GM23338 (cell line): Measurements from ENCODE around the gene CDC6. TPM values are rescaled to one million over a fixed set of nuclear protein-coding genes. Genes with fewer than 3 reads are reported as not detected.
"Not testable (repeated sequence)": the region's sequence is repeated elsewhere in the genome, so short reads cannot be mapped to it uniquely, and the experiment has no call there.

ENCODE experiments used
- ATAC-seq: fragments of 200-7000 bp; cut with Tn5 transposase; 3 replicates; pipeline ENCODE4 v1.9.1; 2020
- DNase-seq: peaks from one replicate; pipeline ENCODE4 v3.0.0-alpha.2; 2015; ENCODE audit warnings: low spot score
- H2AFZ ChIP-seq: fragments of 200-600 bp; sonication (generic); 2 replicates; pipeline ENCODE4 v1.8.0; 2016; ENCODE audit warnings: antibody characterized with exemption, mild to moderate bottlenecking, moderate library complexity
- H3F3A ChIP-seq: fragments of 200-600 bp; sonication (generic); replicated peaks from 2 replicates; pipeline ENCODE4 v1.8.0; 2017; ENCODE audit warnings: antibody characterized with exemption, mixed run types, low read depth
- H3K27ac ChIP-seq: fragments of 200-600 bp; sonication (generic); 2 replicates; pipeline ENCODE4 v1.6.1; 2016; ENCODE audit warnings: low read depth
- H3K27me3 ChIP-seq: fragments of 200-600 bp; sonication (generic); 2 replicates; pipeline ENCODE4 v1.8.0; 2016; ENCODE audit warnings: mild to moderate bottlenecking, mixed run types, moderate library complexity; ENCODE audit not compliant: insufficient read depth
- H3K36me3 ChIP-seq: fragments of 200-600 bp; sonication (generic); 2 replicates; pipeline ENCODE4 v1.8.0; 2016; ENCODE audit warnings: mild to moderate bottlenecking; ENCODE audit not compliant: insufficient read depth
- H3K4me1 ChIP-seq: fragments of 200-600 bp; sonication (generic); 2 replicates; pipeline ENCODE4 v1.8.0; 2016; ENCODE audit warnings: mild to moderate bottlenecking, moderate library complexity; ENCODE audit not compliant: insufficient read depth
- H3K4me2 ChIP-seq: fragments of 200-600 bp; sonication (generic); 2 replicates; pipeline ENCODE4 v1.7.1; 2017; ENCODE audit warnings: mixed run types
- H3K4me3 ChIP-seq: fragments of 200-600 bp; sonication (generic); 2 replicates; pipeline ENCODE4 v1.6.1; 2016; ENCODE audit warnings: mixed run types
- H3K79me2 ChIP-seq: fragments of 200-600 bp; sonication (generic); replicated peaks from 2 replicates; pipeline ENCODE4 v1.8.0; 2017; ENCODE audit warnings: mild to moderate bottlenecking; ENCODE audit not compliant: insufficient read depth
- H3K9me2 ChIP-seq: fragments of 200-600 bp; sonication (generic); 2 replicates; pipeline ENCODE4 v1.8.0; 2017; ENCODE audit not compliant: insufficient read depth
- H4K20me1 ChIP-seq: fragments of 200-600 bp; sonication (generic); replicated peaks from 2 replicates; pipeline ENCODE4 v1.8.0; 2017; ENCODE audit warnings: mild to moderate bottlenecking; ENCODE audit not compliant: insufficient read depth
- H3K27ac Mint-ChIP-seq: 2 replicates; pipeline ENCODE4 v1.8.0; 2020; ENCODE audit warnings: inconsistent platforms, mild to moderate bottlenecking, moderate library complexity, mixed read lengths
- H3K27me3 Mint-ChIP-seq: 3 replicates; pipeline ENCODE4 v1.8.0; 2022; ENCODE audit warnings: low read depth, mild to moderate bottlenecking, moderate library complexity, mixed read lengths, inconsistent platforms; ENCODE audit not compliant: insufficient read depth, poor library complexity
- H3K36me3 Mint-ChIP-seq: 3 replicates; pipeline ENCODE4 v1.8.0; 2021; ENCODE audit warnings: low read depth, mild to moderate bottlenecking, inconsistent platforms, moderate library complexity, mixed read lengths
- H3K4me1 Mint-ChIP-seq: 3 replicates; pipeline ENCODE4 v1.8.0; 2020; ENCODE audit warnings: mild to moderate bottlenecking, inconsistent platforms, mixed read lengths
- H3K4me3 Mint-ChIP-seq: 3 replicates; pipeline ENCODE4 v1.8.0; 2021; ENCODE audit warnings: moderate library complexity, mild to moderate bottlenecking, inconsistent platforms, mixed read lengths
- H3K9me3 Mint-ChIP-seq: 3 replicates; pipeline ENCODE4 v1.8.0; 2020; ENCODE audit warnings: moderate library complexity, mild to moderate bottlenecking, inconsistent platforms, mixed read lengths
- EZH2 ChIP-seq: fragments of 200-600 bp; sonication (generic); IDR thresholded peaks from one replicate; pipeline ENCODE4 v1.8.0; 2017; ENCODE audit warnings: antibody characterized with exemption, mild to moderate bottlenecking, low read depth; ENCODE audit not compliant: unreplicated experiment
- EZH2phosphoT487 ChIP-seq: fragments of 200-600 bp; sonication (generic); IDR thresholded peaks from one replicate; pipeline ENCODE4 v1.8.1; 2018; ENCODE audit warnings: antibody characterized with exemption; ENCODE audit not compliant: unreplicated experiment
- STAT1 ChIP-seq: IDR thresholded peaks from one replicate; pipeline ENCODE4 v1.6.1; 2016; ENCODE audit warnings: antibody characterized with exemption; ENCODE audit not compliant: unreplicated experiment
- polyA plus RNA-seq: library from polyadenylated mRNA; unstranded; fragments of >200 nt; fragmentation: Nextera tagmentation; extraction: Ambion mirVana; gene quantifications from 2 replicates; pipeline ENCODE4 v1.2.1, GENCODE V29; 2016
- total RNA-seq: library from RNA; depleted of rRNA; stranded (reverse); fragments of >200 nt; shearing (Covaris generic); gene quantifications from 2 replicates; pipeline ENCODE4 v1.2.3, GENCODE V29; 2014
- TF ChIP-seq, protein P1 (sequence below): IDR thresholded peaks from one replicate; pipeline ENCODE4 v1.6.1; 2018; ENCODE audit warnings: antibody characterized with exemption; ENCODE audit not compliant: unreplicated experiment
- TF ChIP-seq, protein P2 (sequence below), 2 experiments: fragments of 200-600 bp in 1 of 2; sonication (generic) in 1 of 2; conservative IDR thresholded peaks; 2 replicates each; pipeline versions ENCODE4 v1.5.1 to v1.6.1; 2016 to 2017; ENCODE audit warnings: antibody characterized with exemption in 2 of 2, low read depth in 2 of 2, mild to moderate bottlenecking in 2 of 2, moderate library complexity in 1 of 2

Gene CDC6
- total and polyA plus RNA-seq, 2 experiments from 2014 or later: 46.2 to 79.9 TPM

DNA sequence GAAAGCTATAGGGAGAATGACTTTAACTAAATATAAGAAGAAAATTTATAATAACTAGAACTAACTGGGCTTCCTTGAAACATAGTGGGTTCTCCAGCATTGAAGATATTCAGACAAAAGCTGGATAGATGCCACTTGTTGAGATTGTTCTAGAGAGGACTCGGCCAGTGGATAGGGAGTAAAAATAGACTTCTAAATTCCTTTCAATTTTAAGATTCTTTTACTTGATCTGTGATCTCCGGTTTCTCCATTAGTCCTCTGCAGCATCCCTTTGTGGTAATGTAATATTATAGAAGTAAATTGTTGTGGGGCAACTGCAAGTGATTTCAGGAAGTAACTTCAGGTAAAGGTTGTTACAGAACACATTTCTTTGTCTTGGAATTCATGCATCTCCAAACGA, 11.0 kb downstream of the CDC6 start:
- no peak for DNase-seq
- H3K9me3 Mint-ChIP-seq: no peaks in the 10 kb centered on the region
- ATAC-seq: no peak
- Histone ChIP-seq H2AFZ (no peak overlapping the region), H3K27me3 (no peaks in the 10 kb centered on the region), H4K20me1 (peaks cover 43% of the 10 kb centered on the region), H3K79me2 (peaks cover 11% of the 10 kb centered on the region), H3K27ac (0 out of 2 replicates have a peak overlapping the region, but pooled peaks have one; percentile 48), H3K4me3 (no peak overlapping the region), H3K4me1 (peaks cover 24% of the 10 kb centered on the region), H3K9me2 (no peaks in the 10 kb centered on the region), H3K4me2 (no peak overlapping the region), H3K36me3 (peaks cover 68% of the 10 kb centered on the region), H3F3A (peaks cover 29% of the 10 kb centered on the region)
- peaks cover 98% of the 10 kb centered on the region for H3K36me3 Mint-ChIP-seq
- TF ChIP-seq, protein P1, sequence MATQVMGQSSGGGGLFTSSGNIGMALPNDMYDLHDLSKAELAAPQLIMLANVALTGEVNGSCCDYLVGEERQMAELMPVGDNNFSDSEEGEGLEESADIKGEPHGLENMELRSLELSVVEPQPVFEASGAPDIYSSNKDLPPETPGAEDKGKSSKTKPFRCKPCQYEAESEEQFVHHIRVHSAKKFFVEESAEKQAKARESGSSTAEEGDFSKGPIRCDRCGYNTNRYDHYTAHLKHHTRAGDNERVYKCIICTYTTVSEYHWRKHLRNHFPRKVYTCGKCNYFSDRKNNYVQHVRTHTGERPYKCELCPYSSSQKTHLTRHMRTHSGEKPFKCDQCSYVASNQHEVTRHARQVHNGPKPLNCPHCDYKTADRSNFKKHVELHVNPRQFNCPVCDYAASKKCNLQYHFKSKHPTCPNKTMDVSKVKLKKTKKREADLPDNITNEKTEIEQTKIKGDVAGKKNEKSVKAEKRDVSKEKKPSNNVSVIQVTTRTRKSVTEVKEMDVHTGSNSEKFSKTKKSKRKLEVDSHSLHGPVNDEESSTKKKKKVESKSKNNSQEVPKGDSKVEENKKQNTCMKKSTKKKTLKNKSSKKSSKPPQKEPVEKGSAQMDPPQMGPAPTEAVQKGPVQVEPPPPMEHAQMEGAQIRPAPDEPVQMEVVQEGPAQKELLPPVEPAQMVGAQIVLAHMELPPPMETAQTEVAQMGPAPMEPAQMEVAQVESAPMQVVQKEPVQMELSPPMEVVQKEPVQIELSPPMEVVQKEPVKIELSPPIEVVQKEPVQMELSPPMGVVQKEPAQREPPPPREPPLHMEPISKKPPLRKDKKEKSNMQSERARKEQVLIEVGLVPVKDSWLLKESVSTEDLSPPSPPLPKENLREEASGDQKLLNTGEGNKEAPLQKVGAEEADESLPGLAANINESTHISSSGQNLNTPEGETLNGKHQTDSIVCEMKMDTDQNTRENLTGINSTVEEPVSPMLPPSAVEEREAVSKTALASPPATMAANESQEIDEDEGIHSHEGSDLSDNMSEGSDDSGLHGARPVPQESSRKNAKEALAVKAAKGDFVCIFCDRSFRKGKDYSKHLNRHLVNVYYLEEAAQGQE: no peak
- TF ChIP-seq, protein P2, sequence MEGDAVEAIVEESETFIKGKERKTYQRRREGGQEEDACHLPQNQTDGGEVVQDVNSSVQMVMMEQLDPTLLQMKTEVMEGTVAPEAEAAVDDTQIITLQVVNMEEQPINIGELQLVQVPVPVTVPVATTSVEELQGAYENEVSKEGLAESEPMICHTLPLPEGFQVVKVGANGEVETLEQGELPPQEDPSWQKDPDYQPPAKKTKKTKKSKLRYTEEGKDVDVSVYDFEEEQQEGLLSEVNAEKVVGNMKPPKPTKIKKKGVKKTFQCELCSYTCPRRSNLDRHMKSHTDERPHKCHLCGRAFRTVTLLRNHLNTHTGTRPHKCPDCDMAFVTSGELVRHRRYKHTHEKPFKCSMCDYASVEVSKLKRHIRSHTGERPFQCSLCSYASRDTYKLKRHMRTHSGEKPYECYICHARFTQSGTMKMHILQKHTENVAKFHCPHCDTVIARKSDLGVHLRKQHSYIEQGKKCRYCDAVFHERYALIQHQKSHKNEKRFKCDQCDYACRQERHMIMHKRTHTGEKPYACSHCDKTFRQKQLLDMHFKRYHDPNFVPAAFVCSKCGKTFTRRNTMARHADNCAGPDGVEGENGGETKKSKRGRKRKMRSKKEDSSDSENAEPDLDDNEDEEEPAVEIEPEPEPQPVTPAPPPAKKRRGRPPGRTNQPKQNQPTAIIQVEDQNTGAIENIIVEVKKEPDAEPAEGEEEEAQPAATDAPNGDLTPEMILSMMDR (conservative IDR thresholded peaks at IDR 0.05; ENCODE audit: low read depth in 2 of 2): no peak
- TF ChIP-seq EZH2phosphoT487: no peak
- TF ChIP-seq STAT1: no peak
- no peak for TF ChIP-seq EZH2
- peaks cover 40% of the 10 kb centered on the region for H3K4me1 Mint-ChIP-seq
- H3K27ac Mint-ChIP-seq: no peak overlapping the region; the same call in 1 of the 2 replicates
- peaks cover 10% of the 10 kb centered on the region for H3K27me3 Mint-ChIP-seq
- no peak overlapping the region; the same call in 2 of the 3 replicates for H3K4me3 Mint-ChIP-seq

DNA sequence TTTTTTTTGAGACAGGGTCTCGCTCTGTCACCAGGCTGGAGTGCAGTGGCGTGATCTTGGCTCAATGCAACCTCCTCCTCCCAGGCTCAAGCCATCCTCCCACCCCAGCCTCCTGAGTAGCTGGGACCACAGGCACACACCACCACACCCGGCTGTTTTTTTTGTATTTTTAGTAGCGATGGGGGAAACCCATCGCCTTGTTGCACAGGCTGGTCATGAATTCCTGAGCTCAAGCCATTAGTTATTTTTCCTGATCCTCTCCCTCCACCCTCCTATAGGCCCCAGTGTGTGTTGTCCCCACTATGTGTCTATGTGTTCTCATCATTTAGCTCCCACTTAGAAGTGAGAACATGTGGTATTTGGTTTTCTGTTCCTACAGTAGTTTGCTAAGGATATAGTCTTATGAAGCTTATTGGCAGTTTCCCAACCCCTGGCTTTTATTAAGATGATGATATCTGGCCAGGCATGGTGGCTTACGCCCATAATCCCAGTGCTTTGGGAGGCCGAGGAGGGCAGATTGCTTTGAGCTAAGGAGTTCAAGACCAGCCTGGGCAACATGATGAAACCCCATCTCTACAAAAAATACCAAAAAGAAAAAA, 11.6 kb downstream of the CDC6 start:
- DNase-seq, H3K27me3 Mint-ChIP-seq, H3K9me3 Mint-ChIP-seq, ATAC-seq, H3K4me2 ChIP-seq, H3K27me3 ChIP-seq, H2AFZ ChIP-seq, H3K4me3 Mint-ChIP-seq, H3K9me2 ChIP-seq, H3K4me3 ChIP-seq: not testable (repeated sequence)
- peaks cover 28% of the 10 kb centered on the region for H3F3A ChIP-seq
- H4K20me1 ChIP-seq: peaks cover 46% of the 10 kb centered on the region
- Mint-ChIP-seq H3K36me3 (peaks cover 98% of the 10 kb centered on the region), H3K4me1 (peaks cover 40% of the 10 kb centered on the region), H3K27ac (0 out of 2 replicates have a peak overlapping the region, but pooled peaks have one; percentile 29)
- H3K36me3 ChIP-seq: peaks cover 63% of the 10 kb centered on the region
- peaks cover 23% of the 10 kb centered on the region for H3K4me1 ChIP-seq
- peaks cover 11% of the 10 kb centered on the region; the same call in 1 of the 2 replicates for H3K79me2 ChIP-seq
- H3K27ac ChIP-seq: peak overlapping the region; percentile 53; the same call in 1 of the 2 replicates
